Measurements from ENCODE around the gene ELF1.

Gene ELF1

GRCh38 chr13:41019011-41019487 is at the start of gene ELF1:
TSS of gene ELF1 (minus strand) at chr13:41019316. CDS start at chr13:40982054, 37,262 bp downstream.
- Histone ChIP-seq H3K9ac (ENCODE audit: low read depth, low read length) (peak within 1 kb of the TSS; percentile 18), H3K9me3 (ENCODE audit: control insufficient read depth, insufficient read depth, low read length) (no peaks in the 10 kb centered on the region), H3K4me1 (ENCODE audit: insufficient read depth, low read length) (peaks cover 20% of the 10 kb centered on the region; the same call in 1 of the 2 replicates), H3K36me3 (ENCODE audit: insufficient read depth, low read length) (no peaks in the 10 kb centered on the region)

GRCh38 chr13:41065078-41065477 is 46.0 kb upstream of the ELF1 start:
- Histone ChIP-seq H3K9ac (ENCODE audit: low read depth, low read length) (no peak overlapping the region), H3K36me3 (ENCODE audit: insufficient read depth, low read length) (peaks cover 7% of the 10 kb centered on the region; the same call in 1 of the 2 replicates), H3K4me1 (ENCODE audit: insufficient read depth, low read length) (peaks cover 4% of the 10 kb centered on the region), H3K9me3 (ENCODE audit: control insufficient read depth, insufficient read depth, low read length) (no peaks in the 10 kb centered on the region)

DNA sequence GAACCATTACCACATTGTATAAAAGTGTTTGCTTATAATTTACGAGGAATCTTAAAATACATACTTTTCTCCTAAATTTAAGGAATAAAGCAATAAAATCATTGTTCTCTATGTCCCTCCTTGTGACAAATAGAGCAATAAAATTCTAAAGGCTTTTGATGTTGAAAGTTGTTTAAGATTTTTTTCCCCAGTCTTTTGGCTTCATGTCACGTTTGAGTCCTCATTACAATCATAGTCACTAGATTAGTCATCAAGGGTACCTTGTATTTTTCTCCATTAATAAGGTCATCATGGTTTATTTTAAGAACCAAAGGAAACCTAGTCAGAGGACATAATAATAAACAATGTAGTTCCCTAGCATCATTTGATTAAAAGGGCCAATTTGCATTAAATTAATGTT is 45.4 kb upstream of the ELF1 start:
- no peak overlapping the region for H3K9ac ChIP-seq (ENCODE audit: low read depth, low read length)
- H3K36me3 ChIP-seq (ENCODE audit: insufficient read depth, low read length): peaks cover 7% of the 10 kb centered on the region; the same call in 1 of the 2 replicates
- no peaks in the 10 kb centered on the region for H3K9me3 ChIP-seq (ENCODE audit: control insufficient read depth, insufficient read depth, low read length)
- peaks cover 4% of the 10 kb centered on the region for H3K4me1 ChIP-seq (ENCODE audit: insufficient read depth, low read length)

DNA sequence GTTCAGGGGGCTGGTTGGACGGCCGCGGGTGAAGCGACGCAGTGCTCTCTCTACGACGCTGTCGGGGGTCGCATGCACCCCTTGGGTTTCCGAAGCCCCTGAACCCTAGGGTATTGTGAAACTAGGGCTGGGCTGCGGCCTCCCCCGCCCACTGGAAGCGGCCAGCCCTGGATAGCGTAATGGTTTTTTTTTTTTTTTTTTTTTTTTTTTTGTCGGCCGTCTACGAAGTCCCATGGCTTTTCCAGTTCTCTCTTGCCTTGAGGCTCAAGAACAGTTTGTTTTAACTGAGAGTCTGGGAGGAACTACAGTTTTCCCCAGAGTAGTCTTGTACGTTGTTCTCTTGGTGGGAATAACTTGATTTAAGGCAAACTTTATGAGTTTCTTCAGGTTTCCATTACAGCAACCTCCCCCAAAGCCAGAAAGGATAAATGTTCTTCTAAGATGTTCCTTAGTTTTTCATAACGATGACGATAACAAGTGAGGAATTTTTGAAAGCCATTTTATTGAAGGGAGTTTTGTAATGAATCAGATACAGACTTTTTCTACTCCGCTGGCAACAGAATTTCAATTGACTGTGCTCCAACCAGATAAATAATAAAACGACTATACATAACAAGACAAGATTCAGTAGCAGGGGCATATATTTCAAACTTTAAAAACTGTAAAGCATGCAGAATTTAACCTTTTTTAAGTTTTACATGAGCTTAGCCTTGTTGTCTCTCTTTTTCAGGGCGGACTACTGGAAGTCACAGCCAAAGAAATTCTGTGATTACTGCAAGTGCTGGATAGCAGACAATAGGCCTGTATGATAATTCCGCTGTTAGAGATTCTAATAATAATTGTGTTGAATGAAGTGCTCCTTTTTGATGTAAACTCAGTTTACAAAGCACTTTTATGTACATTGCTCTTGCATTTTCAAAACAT is 43.1 kb upstream of the ELF1 start:
- peak overlapping the region; percentile 99 for H3K9ac ChIP-seq (ENCODE audit: low read depth, low read length)
- H3K4me1 ChIP-seq (ENCODE audit: insufficient read depth, low read length): peaks cover 7% of the 10 kb centered on the region
- H3K36me3 ChIP-seq (ENCODE audit: insufficient read depth, low read length): peaks cover 4% of the 10 kb centered on the region; the same call in 1 of the 2 replicates
- no peaks in the 10 kb centered on the region for H3K9me3 ChIP-seq (ENCODE audit: control insufficient read depth, insufficient read depth, low read length)

GRCh38 chr13:41061075-41061913 is 42.2 kb upstream of the ELF1 start, which contains the start of gene WBP4:
TSS of gene WBP4 (plus strand) at chr13:41061509. CDS start at chr13:41061674, 165 bp downstream.
- peak within 1 kb of the TSS; percentile 99 for H3K9ac ChIP-seq (ENCODE audit: low read depth, low read length)
- H3K4me1 ChIP-seq (ENCODE audit: insufficient read depth, low read length): peaks cover 7% of the 10 kb centered on the region
- no peaks in the 10 kb centered on the region for H3K36me3 ChIP-seq (ENCODE audit: insufficient read depth, low read length)
- H3K9me3 ChIP-seq (ENCODE audit: control insufficient read depth, insufficient read depth, low read length): no peaks in the 10 kb centered on the region

GRCh38 chr13:41060724-41061074 is 41.6 kb upstream of the ELF1 start:
- Histone ChIP-seq H3K4me1 (ENCODE audit: insufficient read depth, low read length) (peaks cover 7% of the 10 kb centered on the region), H3K36me3 (ENCODE audit: insufficient read depth, low read length) (no peaks in the 10 kb centered on the region), H3K9me3 (ENCODE audit: control insufficient read depth, insufficient read depth, low read length) (no peaks in the 10 kb centered on the region), H3K9ac (ENCODE audit: low read depth, low read length) (peak overlapping the region; percentile 99)

GRCh38 chr13:41060082-41060723 is 41.1 kb upstream of the ELF1 start:
- Histone ChIP-seq H3K9me3 (ENCODE audit: control insufficient read depth, insufficient read depth, low read length) (no peaks in the 10 kb centered on the region), H3K36me3 (ENCODE audit: insufficient read depth, low read length) (no peaks in the 10 kb centered on the region), H3K4me1 (ENCODE audit: insufficient read depth, low read length) (peaks cover 7% of the 10 kb centered on the region), H3K9ac (ENCODE audit: low read depth, low read length) (peak overlapping the region; percentile 99)

DNA sequence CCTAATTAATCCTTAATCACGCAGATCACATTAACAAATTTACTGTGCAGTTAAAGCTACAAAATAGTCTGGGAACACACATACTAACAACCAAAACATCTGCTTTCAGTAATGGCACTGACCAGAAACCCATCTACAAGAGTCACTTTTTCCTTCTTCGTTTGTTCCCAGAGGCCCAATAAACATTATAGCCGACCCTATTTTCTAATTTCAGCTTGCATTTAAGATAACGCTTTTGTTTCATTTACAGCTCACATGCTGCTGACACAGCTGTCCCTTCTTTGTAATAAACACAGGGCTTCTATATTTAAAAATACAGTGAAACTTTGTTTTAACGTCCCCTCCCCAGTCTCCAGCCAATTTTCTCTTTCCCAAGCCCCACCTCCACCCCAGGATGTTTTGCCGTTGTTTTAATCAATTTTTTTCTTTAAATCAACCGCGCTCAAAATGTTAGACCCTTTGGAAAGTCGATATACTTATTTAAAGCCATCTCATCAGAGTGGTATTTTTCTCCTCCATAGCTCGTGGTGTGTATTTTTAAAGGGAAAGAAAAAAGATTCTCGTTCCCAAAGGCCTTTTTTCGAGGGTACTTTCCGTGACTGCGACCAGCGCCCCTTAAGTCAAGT is 40.5 kb upstream of the ELF1 start:
- Histone ChIP-seq H3K9ac (ENCODE audit: low read depth, low read length) (peak overlapping the region; percentile 99), H3K9me3 (ENCODE audit: control insufficient read depth, insufficient read depth, low read length) (no peaks in the 10 kb centered on the region), H3K36me3 (ENCODE audit: insufficient read depth, low read length) (no peaks in the 10 kb centered on the region), H3K4me1 (ENCODE audit: insufficient read depth, low read length) (peaks cover 7% of the 10 kb centered on the region)

DNA sequence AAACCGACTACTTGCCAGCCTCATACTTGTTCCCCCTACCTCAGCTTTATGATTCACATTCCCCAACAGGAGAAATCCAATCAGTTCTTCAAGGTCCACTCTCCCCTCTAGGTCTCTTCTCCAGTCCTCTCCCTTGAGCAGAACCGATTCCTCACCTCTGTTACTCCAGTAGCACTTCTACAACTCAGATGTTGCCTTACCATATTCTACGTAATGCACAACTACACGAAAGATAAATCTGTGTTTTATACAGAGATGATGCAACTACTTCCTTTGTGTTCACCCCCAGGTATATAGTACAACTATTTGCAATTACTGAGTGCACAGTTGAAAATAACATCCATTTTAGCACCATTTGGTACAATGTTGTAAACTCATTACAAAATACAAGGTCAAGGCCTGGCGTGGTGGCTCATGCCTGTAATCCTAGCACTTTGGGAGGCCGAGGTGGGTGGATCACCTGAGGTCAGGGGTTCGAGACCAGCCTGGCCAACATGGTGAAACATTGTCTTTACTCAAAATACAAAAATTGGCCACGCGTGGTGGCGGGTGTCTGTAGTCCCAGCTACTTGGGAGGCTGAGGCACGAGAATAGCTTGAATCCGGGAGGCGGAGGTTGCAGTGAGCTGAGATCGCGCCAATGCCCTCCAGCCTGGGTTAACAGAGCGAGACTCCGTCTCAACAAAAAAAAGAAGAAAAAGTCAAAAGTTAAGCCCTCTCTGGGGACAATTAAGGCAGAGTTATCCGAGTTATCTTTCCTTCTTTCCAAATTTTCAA is 39.4 kb upstream of the ELF1 start:
- Histone ChIP-seq H3K36me3 (ENCODE audit: insufficient read depth, low read length) (no peaks in the 10 kb centered on the region), H3K9ac (ENCODE audit: low read depth, low read length) (no peak overlapping the region), H3K4me1 (ENCODE audit: insufficient read depth, low read length) (peaks cover 4% of the 10 kb centered on the region; the same call in 1 of the 2 replicates), H3K9me3 (ENCODE audit: control insufficient read depth, insufficient read depth, low read length) (no peaks in the 10 kb centered on the region)

DNA sequence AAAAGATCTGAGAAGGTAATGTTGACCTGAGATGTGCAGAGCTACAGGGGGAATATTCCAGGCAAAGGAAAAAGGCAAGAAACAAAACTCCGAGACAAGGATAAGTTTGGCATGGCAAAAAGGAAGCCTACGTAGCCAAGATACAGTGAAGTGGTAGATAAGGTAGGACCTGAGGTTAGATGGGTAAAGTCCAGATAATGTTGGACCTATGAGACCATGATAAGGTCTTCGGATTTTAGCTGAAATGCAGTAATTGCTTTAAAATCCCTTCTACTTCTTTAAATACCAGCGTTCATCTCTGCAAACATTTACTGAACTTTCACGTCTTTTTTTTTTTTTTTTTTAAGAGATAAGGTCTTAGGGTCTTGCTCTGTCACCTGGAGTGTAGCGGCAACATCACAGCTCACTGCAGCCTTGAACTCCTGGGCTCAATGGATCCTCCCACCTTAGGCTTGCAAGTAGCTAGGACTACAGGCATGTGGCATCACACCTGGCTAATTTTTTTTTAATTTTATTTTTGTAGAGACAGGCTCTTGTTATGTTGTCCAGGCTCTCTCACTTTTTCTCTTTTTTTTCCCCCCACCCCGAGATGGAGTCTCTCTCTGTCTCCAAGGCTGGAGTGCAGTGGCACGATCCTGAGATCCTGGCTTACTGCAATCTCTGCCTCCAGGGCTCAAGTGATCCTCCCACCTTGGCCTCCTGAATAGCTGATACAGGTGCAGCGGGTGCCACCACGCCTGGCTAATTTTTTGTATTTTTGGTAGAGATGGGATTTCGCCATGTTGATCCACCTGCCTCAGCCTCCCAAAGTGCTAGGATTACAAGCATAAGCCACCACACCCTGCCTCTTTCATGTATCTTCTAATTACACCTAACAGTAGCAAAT is 38.0 kb upstream of the ELF1 start:
- no peaks in the 10 kb centered on the region for H3K36me3 ChIP-seq (ENCODE audit: insufficient read depth, low read length)
- H3K4me1 ChIP-seq (ENCODE audit: insufficient read depth, low read length): 0 out of 2 replicates have a peak, but pooled peaks cover 4% of the 10 kb centered on the region
- no peaks in the 10 kb centered on the region for H3K9me3 ChIP-seq (ENCODE audit: control insufficient read depth, insufficient read depth, low read length)
- H3K9ac ChIP-seq (ENCODE audit: low read depth, low read length): no peak overlapping the region

DNA sequence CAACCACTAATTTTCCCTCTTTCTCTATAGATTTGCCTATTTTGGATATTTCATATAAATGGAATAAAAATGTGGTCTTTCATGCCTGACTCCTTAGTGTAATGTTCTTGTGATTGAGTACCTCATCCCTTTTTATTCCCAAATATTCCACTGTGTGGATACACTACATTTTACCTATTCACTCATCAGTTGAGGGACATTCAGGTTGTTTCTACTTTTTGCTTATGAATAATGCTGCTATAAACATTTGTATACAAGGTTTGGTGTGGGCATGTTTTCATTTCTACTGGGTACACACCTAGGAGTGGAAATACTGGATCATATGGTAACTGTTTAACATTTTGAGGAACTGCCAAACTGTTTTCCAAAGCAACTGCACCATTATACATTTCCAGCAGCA is 37.1 kb upstream of the ELF1 start:
- Histone ChIP-seq H3K36me3 (ENCODE audit: insufficient read depth, low read length) (no peaks in the 10 kb centered on the region), H3K4me1 (ENCODE audit: insufficient read depth, low read length) (0 out of 2 replicates have a peak, but pooled peaks cover 4% of the 10 kb centered on the region), H3K9me3 (ENCODE audit: control insufficient read depth, insufficient read depth, low read length) (no peaks in the 10 kb centered on the region), H3K9ac (ENCODE audit: low read depth, low read length) (no peak overlapping the region)

- Histone ChIP-seq H3K4me1 (ENCODE audit: insufficient read depth, low read length) (0 out of 2 replicates have a peak, but pooled peaks cover 4% of the 10 kb centered on the region), H3K9me3 (ENCODE audit: control insufficient read depth, insufficient read depth, low read length) (no peaks in the 10 kb centered on the region), H3K9ac (ENCODE audit: low read depth, low read length) (no peak overlapping the region), H3K36me3 (ENCODE audit: insufficient read depth, low read length) (no peaks in the 10 kb centered on the region)
Measured at GRCh38 chr13:41054919-41055619, 36.0 kb upstream of the ELF1 start.
